ENCODE measurements around the gene ABAT. TPM values are rescaled to one million over a fixed set of nuclear protein-coding genes. Genes with fewer than 3 reads are reported as not detected.

ABAT gene
- total RNA-seq, 4 donors from 2014 or later = 8.3 to 33.5 (median 29.0) TPM

DNA sequence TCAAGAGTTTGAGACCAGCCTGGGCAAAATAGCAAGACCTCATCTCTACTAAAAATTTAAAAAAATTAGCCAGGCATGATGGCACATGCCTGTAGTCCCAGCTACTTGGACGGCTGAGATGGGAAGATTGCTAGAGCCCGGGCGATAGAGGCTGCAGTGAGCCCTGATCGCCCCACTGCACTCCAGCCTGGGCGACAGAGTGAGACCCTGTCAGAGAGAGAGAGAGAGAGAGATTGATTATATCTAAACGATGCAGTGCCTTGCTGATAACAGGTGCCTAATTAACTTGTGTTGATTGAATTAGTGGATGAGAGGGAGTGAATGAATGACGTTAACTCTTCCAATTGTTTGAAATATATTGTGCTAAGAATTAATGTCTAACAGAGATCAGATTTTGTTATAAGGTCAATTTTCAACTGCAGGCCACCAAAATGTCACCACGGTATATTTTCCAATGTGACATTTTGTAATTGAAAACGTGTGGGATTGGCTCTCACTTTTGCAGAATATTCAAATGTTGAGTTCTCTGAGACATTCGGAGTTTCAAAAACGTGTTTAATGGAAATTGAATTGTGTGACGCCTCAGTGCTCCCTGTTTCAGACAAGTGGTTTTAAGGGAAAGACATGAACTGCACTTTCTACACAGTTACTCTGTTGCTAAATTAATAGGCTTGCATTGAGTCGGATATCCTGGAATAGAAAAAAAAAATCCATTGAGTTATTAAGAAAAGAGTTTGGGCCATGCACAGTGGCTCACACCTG, 53.6 kb downstream of the ABAT start:
- Histone ChIP-seq H3K36me3 (no peaks in the 10 kb centered on the region), H3K27ac (no peak overlapping the region), H3K27me3 (no peaks in the 10 kb centered on the region), H3K9me3 (no peaks in the 10 kb centered on the region), H3K4me1 (no peaks in the 10 kb centered on the region), H3K4me3 (no peak overlapping the region)
- no peak for TF ChIP-seq POLR2A (IDR thresholded peaks at IDR 0.05)
- TF ChIP-seq, protein P1, sequence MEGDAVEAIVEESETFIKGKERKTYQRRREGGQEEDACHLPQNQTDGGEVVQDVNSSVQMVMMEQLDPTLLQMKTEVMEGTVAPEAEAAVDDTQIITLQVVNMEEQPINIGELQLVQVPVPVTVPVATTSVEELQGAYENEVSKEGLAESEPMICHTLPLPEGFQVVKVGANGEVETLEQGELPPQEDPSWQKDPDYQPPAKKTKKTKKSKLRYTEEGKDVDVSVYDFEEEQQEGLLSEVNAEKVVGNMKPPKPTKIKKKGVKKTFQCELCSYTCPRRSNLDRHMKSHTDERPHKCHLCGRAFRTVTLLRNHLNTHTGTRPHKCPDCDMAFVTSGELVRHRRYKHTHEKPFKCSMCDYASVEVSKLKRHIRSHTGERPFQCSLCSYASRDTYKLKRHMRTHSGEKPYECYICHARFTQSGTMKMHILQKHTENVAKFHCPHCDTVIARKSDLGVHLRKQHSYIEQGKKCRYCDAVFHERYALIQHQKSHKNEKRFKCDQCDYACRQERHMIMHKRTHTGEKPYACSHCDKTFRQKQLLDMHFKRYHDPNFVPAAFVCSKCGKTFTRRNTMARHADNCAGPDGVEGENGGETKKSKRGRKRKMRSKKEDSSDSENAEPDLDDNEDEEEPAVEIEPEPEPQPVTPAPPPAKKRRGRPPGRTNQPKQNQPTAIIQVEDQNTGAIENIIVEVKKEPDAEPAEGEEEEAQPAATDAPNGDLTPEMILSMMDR (IDR thresholded peaks at IDR 0.05) = no peak
- DNase-seq = no peak

DNA sequence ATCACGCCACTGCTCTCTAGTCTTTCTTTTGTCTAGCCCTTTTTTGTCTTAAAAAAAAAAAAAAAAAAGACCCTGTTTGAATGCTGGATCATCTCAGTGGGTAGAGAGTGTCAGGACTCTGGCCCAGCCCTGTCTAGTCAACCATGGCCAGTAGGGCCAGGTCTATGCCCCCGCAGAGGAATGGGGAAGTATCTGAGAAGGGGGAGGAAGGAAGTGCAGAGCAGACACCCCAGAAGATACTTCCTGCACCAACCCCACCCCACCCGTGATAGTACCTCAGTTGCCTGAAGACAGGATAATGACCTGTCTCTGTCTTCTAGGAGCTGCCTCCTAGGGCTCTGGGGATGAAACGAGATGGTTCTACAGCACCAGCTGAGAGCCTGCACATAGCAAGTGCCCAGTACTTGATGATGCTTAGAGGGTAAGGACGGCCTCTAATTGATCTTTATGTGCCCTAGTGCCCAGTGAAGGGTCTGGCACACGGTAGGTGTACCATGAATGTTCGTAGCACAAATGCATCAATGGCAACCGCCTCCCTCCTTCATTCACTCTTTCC, 55.4 kb downstream of the ABAT start:
- H3K4me1 ChIP-seq = no peaks in the 10 kb centered on the region
- TF ChIP-seq, protein P1 (IDR thresholded peaks at IDR 0.05) = no peak
- TF ChIP-seq POLR2A (IDR thresholded peaks at IDR 0.05) = no peak
- no peaks in the 10 kb centered on the region for H3K27me3 ChIP-seq
- peaks cover 0 to 6% (median 0%) of the 10 kb centered on the region in 4 donors for H3K9me3 ChIP-seq
- no peaks in the 10 kb centered on the region for H3K36me3 ChIP-seq
- H3K4me3 ChIP-seq = no peak overlapping the region
- H3K27ac ChIP-seq = peak overlapping the region in 1 of 4 donors; percentile 10
- peak in 2 of 3 donors; percentile 64 for DNase-seq

- H3K27ac ChIP-seq = peak overlapping the region in 1 of 4 donors; percentile 10
- no peaks in the 10 kb centered on the region for H3K36me3 ChIP-seq
- H3K4me3 ChIP-seq = no peak overlapping the region
- TF ChIP-seq, protein P1 (IDR thresholded peaks at IDR 0.05) = no peak
- TF ChIP-seq POLR2A (IDR thresholded peaks at IDR 0.05) = no peak
- H3K4me1 ChIP-seq = no peaks in the 10 kb centered on the region
- H3K27me3 ChIP-seq = no peaks in the 10 kb centered on the region
- DNase-seq = no peak
- peaks cover 0 to 6% (median 0%) of the 10 kb centered on the region in 4 donors for H3K9me3 ChIP-seq
Measured at GRCh38 chr16:8730335-8730915, 56.0 kb downstream of the ABAT start.

- no peak for DNase-seq
- H3K4me3 ChIP-seq = no peak overlapping the region
- peaks cover 0 to 6% (median 0%) of the 10 kb centered on the region in 4 donors for H3K9me3 ChIP-seq
- TF ChIP-seq, protein P1 (IDR thresholded peaks at IDR 0.05) = no peak
- no peak for TF ChIP-seq POLR2A (IDR thresholded peaks at IDR 0.05)
- H3K36me3 ChIP-seq = no peaks in the 10 kb centered on the region
- H3K4me1 ChIP-seq = no peaks in the 10 kb centered on the region
- H3K27ac ChIP-seq = no peak overlapping the region
- no peaks in the 10 kb centered on the region for H3K27me3 ChIP-seq
Measured at GRCh38 chr16:8733849-8734540, 59.6 kb downstream of the ABAT start.

DNA sequence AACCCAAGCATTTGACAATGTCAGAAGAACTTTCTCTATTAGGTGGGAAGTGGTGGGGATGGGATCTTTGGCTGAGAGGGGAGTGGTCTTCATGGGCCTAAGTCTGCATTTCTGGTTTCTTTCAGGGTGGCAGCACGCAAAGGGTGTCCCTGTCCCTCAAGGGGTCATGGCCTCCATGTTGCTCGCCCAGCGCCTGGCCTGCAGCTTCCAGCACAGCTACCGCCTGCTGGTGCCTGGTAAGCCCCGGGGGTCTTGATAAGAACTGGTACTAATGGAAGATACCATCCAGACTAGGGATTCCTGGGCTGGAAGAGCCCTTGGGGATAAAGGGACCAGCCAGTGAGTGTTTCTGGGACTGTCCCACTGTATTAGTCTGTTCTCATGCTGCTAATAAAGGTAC, 61.2 kb downstream of the ABAT start:
- TF ChIP-seq, protein P1 (IDR thresholded peaks at IDR 0.05) = no peak
- no peak for TF ChIP-seq POLR2A (IDR thresholded peaks at IDR 0.05)
- DNase-seq = peak in 1 of 3 donors; percentile 28
- H3K4me3 ChIP-seq = no peak overlapping the region
- no peaks in the 10 kb centered on the region for H3K36me3 ChIP-seq
- peaks cover 0 to 7% (median 1%) of the 10 kb centered on the region in 4 donors for H3K4me1 ChIP-seq
- no peaks in the 10 kb centered on the region for H3K27me3 ChIP-seq
- no peak overlapping the region for H3K27ac ChIP-seq
- peaks cover 0 to 6% (median 0%) of the 10 kb centered on the region in 4 donors for H3K9me3 ChIP-seq

Data from Peyer's patch (tissue), 4 donors.